Measurements from ENCODE around the gene ZNF320.
"Not testable (repeated sequence)": the region's sequence is repeated elsewhere in the genome, so short reads cannot be mapped to it uniquely, and the experiment has no call there.

ZNF320 gene

GRCh38 chr19:52917531-52917930, 20.1 kb upstream of the ZNF320 start:
- no peak for DNase-seq

- DNase-seq: no peak
Measured at GRCh38 chr19:52910648-52911047, 13.2 kb upstream of the ZNF320 start.

- DNase-seq: not testable (repeated sequence)
Measured at GRCh38 chr19:52904052-52904780, 6.8 kb upstream of the ZNF320 start.

GRCh38 chr19:52901842-52902241, 4.4 kb upstream of the ZNF320 start:
- DNase-seq: no peak

- not testable (repeated sequence) for DNase-seq
Measured at GRCh38 chr19:52898596-52898995, 1.2 kb upstream of the ZNF320 start.

GRCh38 chr19:52898101-52898500, 666 bp upstream of the ZNF320 start:
- DNase-seq: no peak

GRCh38 chr19:52896431-52897137, 851 bp downstream of the ZNF320 start:
- DNase-seq: no peak

- no peak for DNase-seq
Measured at GRCh38 chr19:52891336-52891735, 6.1 kb downstream of the ZNF320 start.

- no peak for DNase-seq
Measured at GRCh38 chr19:52889931-52890330, 7.5 kb downstream of the ZNF320 start.

- no peak for DNase-seq
Measured at GRCh38 chr19:52889076-52889475, 8.4 kb downstream of the ZNF320 start.

GRCh38 chr19:52880895-52881389, 16.5 kb downstream of the ZNF320 start:
- no peak for DNase-seq

GRCh38 chr19:52872996-52873395, 24.4 kb downstream of the ZNF320 start:
- DNase-seq: not testable (repeated sequence)

GRCh38 chr19:52871466-52871865, 26.0 kb downstream of the ZNF320 start:
- no peak for DNase-seq

GRCh38 chr19:52868031-52868430, 29.4 kb downstream of the ZNF320 start:
- not testable (repeated sequence) for DNase-seq

- DNase-seq: peak; percentile 74
Measured at GRCh38 chr19:52857378-52858191, 39.9 kb downstream of the ZNF320 start, which contains the start of gene ZNF468. TSS of gene ZNF468 (minus strand) at chr19:52857619. CDS start at chr19:52854272, 3,347 bp downstream.

- peak; percentile 18 for DNase-seq
Measured at GRCh38 chr19:52856540-52857377, 40.7 kb downstream of the ZNF320 start.
